GM12875 (cell line): ENCODE measurements around the gene PAQR5.
"Not testable (repeated sequence)": the region's sequence is repeated elsewhere in the genome, so short reads cannot be mapped to it uniquely, and the experiment has no call there.

Source experiments
- H3K4me3 ChIP-seq: one replicate; pipeline ENCODE4 v1.5.1; 2011; ENCODE audit warnings: low read depth, low read length, control low read depth
- TF ChIP-seq, protein P1 (sequence below): IDR thresholded peaks from 2 replicates; pipeline ENCODE4 v1.5.1; 2011; ENCODE audit warnings: low read depth, mild to moderate bottlenecking, control low read depth, inconsistent platforms, low read length, moderate library complexity, borderline replicate concordance; ENCODE audit not compliant: insufficient read depth

Gene PAQR5

GRCh38 chr15:69439623-69440022, 140.9 kb downstream of the PAQR5 start:
- H3K4me3 ChIP-seq, result no peak overlapping the region
- TF ChIP-seq, protein P1, sequence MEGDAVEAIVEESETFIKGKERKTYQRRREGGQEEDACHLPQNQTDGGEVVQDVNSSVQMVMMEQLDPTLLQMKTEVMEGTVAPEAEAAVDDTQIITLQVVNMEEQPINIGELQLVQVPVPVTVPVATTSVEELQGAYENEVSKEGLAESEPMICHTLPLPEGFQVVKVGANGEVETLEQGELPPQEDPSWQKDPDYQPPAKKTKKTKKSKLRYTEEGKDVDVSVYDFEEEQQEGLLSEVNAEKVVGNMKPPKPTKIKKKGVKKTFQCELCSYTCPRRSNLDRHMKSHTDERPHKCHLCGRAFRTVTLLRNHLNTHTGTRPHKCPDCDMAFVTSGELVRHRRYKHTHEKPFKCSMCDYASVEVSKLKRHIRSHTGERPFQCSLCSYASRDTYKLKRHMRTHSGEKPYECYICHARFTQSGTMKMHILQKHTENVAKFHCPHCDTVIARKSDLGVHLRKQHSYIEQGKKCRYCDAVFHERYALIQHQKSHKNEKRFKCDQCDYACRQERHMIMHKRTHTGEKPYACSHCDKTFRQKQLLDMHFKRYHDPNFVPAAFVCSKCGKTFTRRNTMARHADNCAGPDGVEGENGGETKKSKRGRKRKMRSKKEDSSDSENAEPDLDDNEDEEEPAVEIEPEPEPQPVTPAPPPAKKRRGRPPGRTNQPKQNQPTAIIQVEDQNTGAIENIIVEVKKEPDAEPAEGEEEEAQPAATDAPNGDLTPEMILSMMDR, result no peak

GRCh38 chr15:69443032-69443611, 144.4 kb downstream of the PAQR5 start:
- no peak overlapping the region for H3K4me3 ChIP-seq
- TF ChIP-seq, protein P1, result no peak

DNA sequence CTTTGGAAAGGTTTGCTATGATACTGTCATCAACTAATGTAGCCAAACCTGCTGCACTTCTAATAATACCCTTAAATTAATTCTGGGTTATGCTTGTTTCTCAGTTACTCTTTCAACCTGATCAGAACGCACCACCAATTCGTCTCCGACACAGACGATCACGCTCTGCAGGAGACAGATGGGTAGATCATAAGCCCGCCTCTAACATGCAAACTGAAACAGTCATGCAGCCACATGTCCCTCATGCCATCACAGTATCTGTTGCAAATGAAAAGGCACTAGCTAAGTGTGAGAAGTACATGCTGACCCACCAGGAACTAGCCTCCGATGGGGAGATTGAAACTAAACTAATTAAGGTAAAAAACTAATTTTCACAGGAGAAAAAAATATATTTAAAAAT, 146.0 kb downstream of the PAQR5 start:
- TF ChIP-seq, protein P1, result no peak

DNA sequence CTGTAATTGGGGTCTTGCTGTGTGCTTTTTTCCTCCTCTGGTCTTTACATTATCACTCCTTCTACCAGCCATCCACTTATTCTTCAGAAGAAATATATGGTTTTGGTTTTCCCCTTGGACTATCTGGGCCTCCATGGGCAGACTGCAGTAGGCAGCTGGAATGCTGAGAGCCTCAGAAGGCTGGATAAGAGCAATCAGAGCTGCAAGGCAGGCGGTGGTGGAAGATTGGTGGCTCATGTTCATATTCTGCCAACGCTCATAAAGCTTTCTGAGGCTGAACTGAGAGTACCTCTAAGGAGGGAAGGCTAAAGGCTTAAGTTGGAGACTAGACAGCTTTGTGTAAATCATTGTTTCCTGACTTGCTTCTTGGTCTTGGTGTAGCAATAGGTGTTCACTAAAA, 148.2 kb downstream of the PAQR5 start:
- TF ChIP-seq, protein P1, result no peak
- H3K4me3 ChIP-seq, result no peak overlapping the region

More for the DNA sequence above, 146.0 kb downstream of the PAQR5 start:
- no peak overlapping the region for H3K4me3 ChIP-seq

DNA sequence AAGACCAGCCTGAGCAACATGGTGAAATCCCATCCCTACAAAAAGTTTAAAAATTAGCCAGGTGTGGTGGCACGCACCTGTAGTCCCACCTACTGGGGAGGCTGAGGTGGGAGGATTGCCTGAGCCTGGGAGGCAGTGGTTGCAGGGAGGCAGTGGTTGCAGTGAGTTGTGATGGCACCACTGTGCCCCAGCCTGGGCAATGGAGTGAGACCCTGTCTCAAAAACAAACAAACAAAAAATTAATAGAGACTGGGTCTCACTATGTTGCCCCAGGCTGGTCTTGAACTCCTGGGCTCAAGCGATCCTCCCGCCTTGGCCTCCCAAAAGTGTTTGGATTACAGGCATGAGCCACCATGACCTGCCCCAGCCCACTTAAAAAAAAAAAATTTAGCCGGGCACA, 151.5 kb downstream of the PAQR5 start:
- not testable (repeated sequence) for H3K4me3 ChIP-seq

DNA sequence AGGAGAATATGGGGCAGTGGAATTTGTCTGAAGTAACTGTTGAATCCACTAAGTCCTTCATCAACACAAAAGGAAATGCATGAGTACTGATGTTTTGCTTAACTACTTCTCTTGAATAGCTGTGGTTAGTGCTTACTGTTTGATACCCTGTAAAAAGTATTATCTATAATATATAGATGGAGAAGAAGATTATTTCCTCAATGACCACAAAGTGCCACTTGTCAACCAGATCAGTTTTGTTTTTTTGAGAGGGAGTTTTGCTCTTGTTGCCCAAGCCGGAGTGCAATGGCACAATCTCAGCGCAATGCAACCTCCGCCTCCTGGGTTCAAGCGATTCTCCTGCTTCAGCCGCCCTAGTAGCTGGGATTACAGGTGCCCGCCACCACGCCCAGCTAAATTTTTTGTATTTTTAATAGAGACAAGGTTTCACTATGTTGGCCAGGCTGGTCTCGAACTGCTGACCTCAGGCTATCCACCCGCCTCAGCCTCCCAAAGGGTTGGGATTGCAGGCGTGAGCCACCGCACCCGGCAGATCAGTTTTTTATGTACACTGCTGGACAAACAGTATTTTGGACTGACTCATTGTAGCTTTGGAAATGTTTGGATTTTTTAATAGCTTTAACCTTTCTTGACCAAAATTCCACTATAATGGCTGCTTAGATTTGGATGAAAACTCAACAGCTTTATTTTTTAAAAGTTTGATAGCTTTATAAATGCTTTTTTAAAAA, 152.4 kb downstream of the PAQR5 start:
- TF ChIP-seq, protein P1, result no peak
- H3K4me3 ChIP-seq, result peak overlapping the region; percentile 10

- TF ChIP-seq, protein P1, result no peak
These were observed 153.4 kb downstream of the PAQR5 start for GRCh38 chr15:69451951-69452691.

More at GRCh38 chr15:69451951-69452691, 153.4 kb downstream of the PAQR5 start:
- H3K4me3 ChIP-seq, result peak overlapping the region; percentile 99
